Stimulated activated CD4-positive, alpha-beta T cell treated with anti-CD3 and anti-CD28 coated beads, Interleukin-1b, Interleukin-23, amount 100 ng/mL, for 48 hours (primary cell): ENCODE results near the gene OR8J1.

Experiments
- DNase-seq: peaks from one replicate; pipeline ENCODE4 v3.0.0-alpha.2; 2020

Gene OR8J1, protein sequence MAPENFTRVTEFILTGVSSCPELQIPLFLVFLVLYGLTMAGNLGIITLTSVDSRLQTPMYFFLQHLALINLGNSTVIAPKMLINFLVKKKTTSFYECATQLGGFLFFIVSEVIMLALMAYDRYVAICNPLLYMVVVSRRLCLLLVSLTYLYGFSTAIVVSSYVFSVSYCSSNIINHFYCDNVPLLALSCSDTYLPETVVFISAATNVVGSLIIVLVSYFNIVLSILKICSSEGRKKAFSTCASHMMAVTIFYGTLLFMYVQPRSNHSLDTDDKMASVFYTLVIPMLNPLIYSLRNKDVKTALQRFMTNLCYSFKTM

GRCh38 chr11:56353991-56354390 is at the start of gene OR8J1:
OR8J1 (plus strand) TSS chr11:56354291; CDS start chr11:56360247, 5,956 bp downstream.
- DNase-seq = no peak

- no peak for DNase-seq
These were observed 46.3 kb upstream of the OR8J1 start for GRCh38 chr11:56307836-56308235.

DNA sequence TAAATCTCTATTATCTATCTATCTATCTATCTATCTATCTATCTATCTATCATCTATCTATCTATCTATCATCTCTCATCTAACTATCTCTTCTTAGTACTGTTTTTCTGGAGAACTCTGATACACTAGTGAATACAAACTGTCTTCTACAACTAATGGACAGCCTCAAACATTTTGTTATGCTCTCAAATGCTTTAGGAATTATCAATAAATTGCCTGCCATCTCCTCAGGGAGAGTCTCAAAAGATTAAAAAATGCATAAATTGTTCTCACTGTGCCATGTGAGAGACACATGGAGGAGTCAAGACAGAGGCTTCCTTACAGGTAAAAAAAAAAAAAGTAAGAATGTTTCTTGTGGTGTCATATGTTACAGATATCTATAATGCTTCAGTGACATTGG is 39.2 kb upstream of the OR8J1 start, which contains the start of gene OR8K3:
TSS of gene OR8K3 (plus strand) at position 301 of the 400 bp plus-strand sequence. CDS start 3,163 bp downstream, outside the sequence.
- no peak for DNase-seq

DNA sequence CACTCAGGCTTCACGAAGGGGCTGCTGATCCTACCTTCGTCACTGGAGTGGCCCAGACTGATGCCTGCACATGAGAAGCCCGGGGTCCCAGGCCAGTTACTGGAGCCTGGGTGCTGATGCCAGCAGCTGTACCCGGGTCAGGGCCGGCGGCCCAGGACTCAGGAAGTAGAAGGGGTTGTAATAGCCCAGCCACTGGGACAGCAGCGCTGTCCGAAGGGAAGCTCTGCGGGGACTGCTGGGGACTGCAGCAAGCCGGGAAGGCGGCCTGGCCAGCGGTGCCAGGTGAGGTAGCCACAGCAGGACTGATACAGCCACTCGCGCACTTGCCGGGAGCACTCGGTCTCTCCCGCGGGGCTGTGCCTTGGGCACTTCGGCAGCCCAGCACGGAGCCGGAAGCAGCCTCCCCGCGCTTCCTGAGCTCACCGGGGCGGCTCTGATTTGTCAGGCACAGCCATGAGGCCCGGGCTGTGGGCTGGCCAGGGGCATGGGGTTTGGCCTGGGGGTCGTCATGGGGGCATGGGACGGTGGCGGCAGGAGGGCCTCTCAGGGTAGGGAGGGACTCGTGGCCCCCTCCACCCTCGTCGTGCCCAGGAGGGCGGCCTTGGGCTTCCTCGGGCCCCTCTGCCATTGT is 22.1 kb upstream of the OR8J1 start:
- no peak for DNase-seq

GRCh38 chr11:56333156-56333555 is 20.9 kb upstream of the OR8J1 start:
- no peak for DNase-seq

- DNase-seq = no peak
These were observed 13.8 kb upstream of the OR8J1 start for GRCh38 chr11:56340289-56340688.

- DNase-seq = no peak
These were observed 8.4 kb upstream of the OR8J1 start, which contains the start of gene OR8K1 for GRCh38 chr11:56345739-56346138. OR8K1 (plus strand) TSS chr11:56346039; CDS start chr11:56346039, 0 bp downstream.

DNA sequence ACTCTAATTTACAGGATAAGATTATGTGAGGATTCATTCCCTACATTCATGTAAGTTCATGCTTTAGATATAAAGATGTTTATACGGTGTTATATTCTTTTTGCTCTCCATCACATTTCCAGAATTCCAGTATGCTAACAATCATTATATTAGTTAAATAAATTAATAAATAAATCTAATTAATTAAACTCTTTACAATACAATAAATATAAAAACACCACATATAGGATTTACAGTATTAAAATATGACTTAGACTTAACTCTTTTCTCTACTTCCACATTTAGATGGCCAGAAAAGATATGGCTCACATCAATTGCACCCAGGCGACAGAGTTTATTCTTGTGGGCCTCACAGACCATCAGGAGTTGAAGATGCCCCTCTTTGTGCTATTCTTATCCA is 21.2 kb downstream of the OR8J1 start, which contains the start of gene OR8U1:
TSS of gene OR8U1 (plus strand) at position 301 of the 400 bp plus-strand sequence. CDS start at position 301, 0 bp downstream.
- no peak for DNase-seq

- DNase-seq = no peak
These were observed 26.0 kb downstream of the OR8J1 start for GRCh38 chr11:56380120-56380519.

GRCh38 chr11:56394381-56394780 is 40.3 kb downstream of the OR8J1 start:
- DNase-seq = no peak

GRCh38 chr11:56396047-56396446 is 42.0 kb downstream of the OR8J1 start:
- no peak for DNase-seq

DNA sequence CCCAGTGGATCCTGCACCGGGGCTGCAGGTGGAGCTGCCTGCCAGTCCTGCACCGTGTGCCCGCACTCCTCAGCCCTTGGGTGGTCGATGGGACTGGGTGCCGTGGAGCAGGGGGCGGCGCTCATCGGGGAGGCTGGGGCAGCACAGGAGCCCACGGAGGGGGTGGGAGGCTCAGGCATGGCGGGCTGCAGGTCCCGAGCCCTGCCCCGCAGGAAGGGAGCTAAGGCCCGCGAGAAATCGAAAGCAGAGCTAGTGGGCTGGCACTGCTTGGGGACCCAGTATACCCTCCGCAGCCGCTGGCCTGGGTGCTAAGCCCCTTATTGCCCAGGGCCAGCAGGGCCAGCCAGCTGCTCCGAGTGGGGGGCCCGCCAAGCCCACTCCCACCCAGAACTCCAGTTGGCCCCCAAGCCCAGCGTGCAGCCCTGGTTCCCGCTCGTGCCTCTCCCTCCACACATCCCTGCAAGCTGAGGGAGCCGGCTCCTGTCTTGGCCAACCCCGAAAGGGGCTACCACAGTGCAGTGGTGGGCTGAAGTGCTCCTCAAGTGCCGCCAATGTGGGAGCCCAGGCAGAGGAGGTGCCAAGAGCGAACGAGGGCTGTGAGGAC is 47.9 kb downstream of the OR8J1 start:
- peak; percentile 1 for DNase-seq

DNA sequence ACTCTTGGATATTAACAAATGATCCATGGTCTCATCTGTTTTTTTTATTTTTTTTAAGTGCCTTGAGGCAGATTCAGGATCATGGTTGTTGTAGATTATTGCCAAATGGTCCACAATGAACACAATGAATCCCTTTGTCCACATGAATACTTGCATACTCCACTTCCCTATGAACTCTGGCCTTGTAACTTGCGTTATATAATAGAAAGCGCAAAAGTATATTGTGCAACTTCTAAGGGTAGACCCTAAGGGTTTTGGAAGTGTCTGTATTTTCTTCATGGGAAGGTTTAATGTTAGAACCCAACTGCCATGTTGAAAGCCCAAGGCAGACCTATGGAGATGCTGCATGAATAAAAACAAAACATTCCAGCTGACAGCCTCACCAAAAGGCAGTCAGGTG is 50.3 kb downstream of the OR8J1 start:
- DNase-seq = no peak

DNA sequence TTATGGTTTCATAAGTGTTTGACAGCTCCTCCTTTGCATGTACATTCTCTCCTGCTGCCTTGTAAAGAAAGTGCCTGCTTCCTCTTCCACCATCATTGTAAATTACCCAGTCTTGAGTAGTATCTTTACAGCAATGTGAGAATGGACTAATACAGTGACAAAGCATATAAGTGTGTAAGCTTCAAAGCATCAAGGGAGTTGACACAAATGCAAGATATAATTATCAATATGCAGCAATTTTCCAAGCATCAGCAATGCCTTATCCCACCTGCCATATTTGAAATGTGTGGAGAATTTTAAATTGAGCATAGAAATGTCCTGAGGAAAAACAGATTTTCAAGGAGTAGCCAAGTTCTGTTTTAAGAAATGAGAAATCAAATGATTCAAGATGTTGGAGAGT is 56.7 kb downstream of the OR8J1 start:
- DNase-seq = no peak
